Measurements from ENCODE around the gene TPK1.

Gene TPK1

DNA sequence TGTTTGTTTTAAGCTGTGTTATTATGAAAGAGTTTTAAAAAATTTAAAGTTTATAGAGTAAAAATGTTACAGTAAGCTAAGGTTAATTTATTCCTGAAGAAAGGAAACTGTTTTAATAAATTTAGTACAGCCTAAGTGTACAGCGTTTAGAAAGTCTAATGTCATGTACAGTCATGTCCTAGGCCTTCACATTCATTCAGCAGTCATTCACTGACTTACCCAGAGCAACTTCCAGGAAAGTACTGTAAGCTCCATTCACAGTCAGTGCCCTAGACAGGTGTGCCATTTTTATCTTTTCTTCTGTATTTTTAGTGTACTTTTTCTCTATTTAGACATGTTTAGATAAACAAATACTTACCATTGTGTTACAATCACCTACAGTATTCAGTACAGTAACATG lies 126.8 kb downstream of the TPK1 start:
- H3K4me3 ChIP-seq (ENCODE audit: low read depth, low read length): no peak overlapping the region
- no peak for DNase-seq (ENCODE audit: low read depth)
- TF ChIP-seq, protein P1, sequence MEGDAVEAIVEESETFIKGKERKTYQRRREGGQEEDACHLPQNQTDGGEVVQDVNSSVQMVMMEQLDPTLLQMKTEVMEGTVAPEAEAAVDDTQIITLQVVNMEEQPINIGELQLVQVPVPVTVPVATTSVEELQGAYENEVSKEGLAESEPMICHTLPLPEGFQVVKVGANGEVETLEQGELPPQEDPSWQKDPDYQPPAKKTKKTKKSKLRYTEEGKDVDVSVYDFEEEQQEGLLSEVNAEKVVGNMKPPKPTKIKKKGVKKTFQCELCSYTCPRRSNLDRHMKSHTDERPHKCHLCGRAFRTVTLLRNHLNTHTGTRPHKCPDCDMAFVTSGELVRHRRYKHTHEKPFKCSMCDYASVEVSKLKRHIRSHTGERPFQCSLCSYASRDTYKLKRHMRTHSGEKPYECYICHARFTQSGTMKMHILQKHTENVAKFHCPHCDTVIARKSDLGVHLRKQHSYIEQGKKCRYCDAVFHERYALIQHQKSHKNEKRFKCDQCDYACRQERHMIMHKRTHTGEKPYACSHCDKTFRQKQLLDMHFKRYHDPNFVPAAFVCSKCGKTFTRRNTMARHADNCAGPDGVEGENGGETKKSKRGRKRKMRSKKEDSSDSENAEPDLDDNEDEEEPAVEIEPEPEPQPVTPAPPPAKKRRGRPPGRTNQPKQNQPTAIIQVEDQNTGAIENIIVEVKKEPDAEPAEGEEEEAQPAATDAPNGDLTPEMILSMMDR (IDR thresholded peaks at IDR 0.05; ENCODE audit: low read depth, low read length): no peak
- TF ChIP-seq POLR2A (IDR thresholded peaks at IDR 0.05; ENCODE audit: extremely low read depth, insufficient read length): no peak
- TF ChIP-seq MYC (IDR thresholded peaks at IDR 0.05; ENCODE audit: low read depth, low read length): no peak

DNA sequence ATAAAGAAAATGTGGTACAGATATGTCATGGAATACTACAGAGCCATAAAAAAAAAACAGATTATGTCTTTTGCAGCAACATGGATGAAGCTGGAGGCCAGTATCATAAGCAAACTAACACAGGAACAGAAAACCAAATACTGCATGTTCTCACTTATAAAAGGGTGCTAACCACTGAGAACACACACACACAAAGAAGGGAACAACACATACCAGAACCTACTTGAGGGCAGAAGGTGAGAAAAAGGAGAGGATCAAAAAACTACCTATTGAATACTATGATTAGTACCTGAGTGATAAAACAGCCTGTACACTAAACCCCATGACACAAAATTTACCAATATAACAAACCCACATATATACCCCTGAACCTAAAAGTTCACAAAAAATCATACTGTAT lies 144.6 kb downstream of the TPK1 start:
- no peak overlapping the region for H3K4me3 ChIP-seq (ENCODE audit: low read depth, low read length)
- TF ChIP-seq POLR2A (IDR thresholded peaks at IDR 0.05; ENCODE audit: extremely low read depth, insufficient read length) (no peak), MYC (IDR thresholded peaks at IDR 0.05; ENCODE audit: low read depth, low read length) (no peak)
- TF ChIP-seq, protein P1 (IDR thresholded peaks at IDR 0.05; ENCODE audit: low read depth, low read length): no peak
- TF ChIP-seq, protein P2, sequence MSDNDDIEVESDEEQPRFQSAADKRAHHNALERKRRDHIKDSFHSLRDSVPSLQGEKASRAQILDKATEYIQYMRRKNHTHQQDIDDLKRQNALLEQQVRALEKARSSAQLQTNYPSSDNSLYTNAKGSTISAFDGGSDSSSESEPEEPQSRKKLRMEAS (IDR thresholded peaks at IDR 0.05; ENCODE audit: low read depth, low read length): no peak
- DNase-seq (ENCODE audit: low read depth): no peak

GRCh38 chr7:144682581-144683280 lies 153.1 kb downstream of the TPK1 start:
- TF ChIP-seq POLR2A (IDR thresholded peaks at IDR 0.05; ENCODE audit: extremely low read depth, insufficient read length) (no peak), MYC (IDR thresholded peaks at IDR 0.05; ENCODE audit: low read depth, low read length) (no peak)
- TF ChIP-seq, protein P2 (IDR thresholded peaks at IDR 0.05; ENCODE audit: low read depth, low read length): no peak
- no peak overlapping the region for H3K4me3 ChIP-seq (ENCODE audit: low read depth, low read length)
- no peak for DNase-seq (ENCODE audit: low read depth)

GRCh38 chr7:144676492-144676891 lies 159.4 kb downstream of the TPK1 start:
- H3K4me3 ChIP-seq (ENCODE audit: low read depth, low read length): no peak overlapping the region
- no peak for DNase-seq (ENCODE audit: low read depth)
- TF ChIP-seq POLR2A (IDR thresholded peaks at IDR 0.05; ENCODE audit: extremely low read depth, insufficient read length) (no peak), MYC (IDR thresholded peaks at IDR 0.05; ENCODE audit: low read depth, low read length) (no peak)
- TF ChIP-seq, protein P2 (IDR thresholded peaks at IDR 0.05; ENCODE audit: low read depth, low read length): no peak
- TF ChIP-seq, protein P1 (IDR thresholded peaks at IDR 0.05; ENCODE audit: low read depth, low read length): no peak

- DNase-seq (ENCODE audit: low read depth): no peak
- TF ChIP-seq POLR2A (IDR thresholded peaks at IDR 0.05; ENCODE audit: extremely low read depth, insufficient read length): no peak
- TF ChIP-seq, protein P2 (IDR thresholded peaks at IDR 0.05; ENCODE audit: low read depth, low read length): no peak
- no peak overlapping the region for H3K4me3 ChIP-seq (ENCODE audit: low read depth, low read length)
Measured at GRCh38 chr7:144674550-144674949, 161.3 kb downstream of the TPK1 start.

DNA sequence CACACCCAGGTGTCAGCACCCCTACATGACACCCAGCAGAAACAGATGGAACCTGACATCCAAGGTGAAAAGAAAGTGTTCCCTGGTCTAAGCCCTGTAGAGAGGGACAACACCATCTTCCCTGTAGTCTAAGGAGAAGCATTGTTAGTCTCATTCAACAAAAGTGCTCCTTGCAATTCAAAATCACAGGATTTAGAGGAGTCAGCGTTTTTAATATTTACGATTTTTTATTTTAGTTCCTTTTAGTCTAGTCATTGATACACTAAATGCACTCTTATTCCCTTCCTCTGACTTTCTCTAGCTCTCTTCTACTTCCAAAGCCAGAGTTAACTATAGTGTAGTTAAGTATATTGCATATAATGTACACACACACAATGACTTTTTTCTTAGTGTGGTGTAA lies 163.0 kb downstream of the TPK1 start:
- no peak for DNase-seq (ENCODE audit: low read depth)
- TF ChIP-seq, protein P2 (IDR thresholded peaks at IDR 0.05; ENCODE audit: low read depth, low read length): no peak
- no peak for TF ChIP-seq POLR2A (IDR thresholded peaks at IDR 0.05; ENCODE audit: extremely low read depth, insufficient read length)
- no peak for TF ChIP-seq MYC (IDR thresholded peaks at IDR 0.05; ENCODE audit: low read depth, low read length)
- no peak overlapping the region for H3K4me3 ChIP-seq (ENCODE audit: low read depth, low read length)

DNA sequence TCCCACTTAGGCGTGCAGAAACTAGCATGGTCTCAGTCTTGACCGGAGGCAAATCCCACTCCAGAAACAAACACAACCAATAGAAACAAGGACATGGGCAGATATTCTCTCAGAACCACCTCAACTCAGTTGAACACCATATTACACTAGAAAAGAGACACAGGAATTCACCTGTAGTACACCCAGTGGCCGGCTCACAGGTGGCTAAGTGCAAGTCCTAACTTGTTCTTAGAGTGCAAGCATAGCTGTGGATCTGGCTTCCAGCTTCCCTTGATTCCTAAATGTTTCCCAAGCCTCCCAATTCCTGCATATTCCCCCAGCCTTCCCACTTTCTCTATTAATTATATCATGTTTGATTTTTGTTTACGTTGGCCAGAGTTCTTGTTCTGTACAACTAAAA lies 164.4 kb downstream of the TPK1 start:
- no peak for TF ChIP-seq POLR2A (IDR thresholded peaks at IDR 0.05; ENCODE audit: extremely low read depth, insufficient read length)
- TF ChIP-seq MYC (IDR thresholded peaks at IDR 0.05; ENCODE audit: low read depth, low read length): no peak
- TF ChIP-seq, protein P1 (IDR thresholded peaks at IDR 0.05; ENCODE audit: low read depth, low read length): no peak
- TF ChIP-seq, protein P2 (IDR thresholded peaks at IDR 0.05; ENCODE audit: low read depth, low read length): no peak
- no peak overlapping the region for H3K4me3 ChIP-seq (ENCODE audit: low read depth, low read length)
- DNase-seq (ENCODE audit: low read depth): no peak

Data from NB4 (cell line).